H1 (cell line): ENCODE data around the gene ANAPC10. TPM values are rescaled to one million over a fixed set of nuclear protein-coding genes. Genes with fewer than 3 reads are reported as not detected.

Source experiments
- CHD1 ChIP-seq: IDR thresholded peaks from 2 replicates; pipeline ENCODE4 v1.6.1; 2012; ENCODE audit warnings: low read depth, low read length, improper control_type of control experiment
- FOSL1 ChIP-seq: IDR thresholded peaks from 2 replicates; pipeline ENCODE4 v1.6.1; 2011; ENCODE audit warnings: mild to moderate bottlenecking, low read depth, low read length, moderate library complexity; ENCODE audit not compliant: insufficient read depth
- POLR2A ChIP-seq, 2 experiments: IDR thresholded peaks; 1 replicate in 1 of 2; 2 replicates in 1 of 2; pipeline ENCODE4 v1.6.1; 2011; ENCODE audit warnings: low read depth in 2 of 2, low read length in 2 of 2, mild to moderate bottlenecking in 2 of 2; ENCODE audit errors: control extremely low read depth in 1 of 2
- RBBP5 ChIP-seq: IDR thresholded peaks from 2 replicates; pipeline ENCODE4 v1.7.1; 2012; ENCODE audit warnings: low read depth, mild to moderate bottlenecking, inconsistent platforms, low read length, moderate library complexity, borderline replicate concordance
- SP1 ChIP-seq: IDR thresholded peaks from 2 replicates; pipeline ENCODE4 v1.6.1; 2011; ENCODE audit warnings: low read depth, low read length
- polyA plus RNA-seq, 7 experiments: library from polyadenylated mRNA; depleted of rRNA in 3 of 7; stranded (reverse) in 5 of 7; unstranded in 2 of 7; fragments of >200 nt in 5 of 7; fragments of 200-250 nt in 2 of 7; gene quantifications; 1 replicate in 5 of 7; 2 replicates in 1 of 7; 4 replicates in 1 of 7; pipeline versions ENCODE4 v1.2.1 to v1.2.3, GENCODE V29; 2011 to 2013; ENCODE audit warnings: missing spikeins in 2 of 7, mixed read lengths in 2 of 7
- total RNA-seq: library from RNA; stranded (reverse); fragmentation: NEBNext Ultra II Directional; extraction: Animal tissue kit (Norgen Biotek cat#: 25700); gene quantifications from 2 replicates; pipeline ENCODE4 v1.2.1, GENCODE V29; 2021
- TF ChIP-seq, protein P1 (sequence below): IDR thresholded peaks from 2 replicates; pipeline ENCODE4 v1.6.1; 2011; ENCODE audit warnings: low read depth, mild to moderate bottlenecking, low read length; ENCODE audit not compliant: insufficient read depth

ANAPC10 gene
- total and polyA plus RNA-seq, 2 of the 8 experiments (the other 6 are each of a cell fraction or from before 2014, with no cell fraction given), result 17.6 to 23.3 TPM

DNA sequence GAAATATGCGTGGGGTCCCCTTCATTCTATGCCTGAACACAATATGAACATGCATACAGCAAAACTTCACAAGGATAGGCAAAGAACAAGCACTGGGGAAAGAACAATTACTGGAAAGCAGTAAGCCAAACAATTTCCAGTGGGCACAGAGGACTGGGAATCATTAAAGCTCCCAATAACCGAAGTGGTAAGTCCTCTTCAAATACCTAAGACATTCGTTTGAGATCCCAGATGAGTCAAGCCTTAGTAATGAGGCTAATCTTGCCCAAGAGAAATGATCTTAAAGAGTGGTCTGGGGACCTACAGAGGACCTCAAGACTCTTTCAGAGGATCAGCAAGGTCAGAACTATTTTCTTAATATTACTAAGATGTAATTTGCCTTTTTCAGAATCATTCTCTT, 28.6 kb downstream of the ANAPC10 start (continued):
- TF ChIP-seq SP1 (no peak), POLR2A (IDR thresholded peaks at IDR 0.05; ENCODE audit: control extremely low read depth in 1 of 2, low read depth in 2 of 2, low read length in 2 of 2) (no peak), RBBP5 (no peak), CHD1 (no peak), FOSL1 (no peak)
- TF ChIP-seq, protein P1, sequence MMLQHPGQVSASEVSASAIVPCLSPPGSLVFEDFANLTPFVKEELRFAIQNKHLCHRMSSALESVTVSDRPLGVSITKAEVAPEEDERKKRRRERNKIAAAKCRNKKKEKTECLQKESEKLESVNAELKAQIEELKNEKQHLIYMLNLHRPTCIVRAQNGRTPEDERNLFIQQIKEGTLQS, result no peak
